ENCODE data around the gene MEMO1.
A peak's percentile ranks its signal among the peaks of the same experiment; 100 is the strongest.

MEMO1 gene

DNA sequence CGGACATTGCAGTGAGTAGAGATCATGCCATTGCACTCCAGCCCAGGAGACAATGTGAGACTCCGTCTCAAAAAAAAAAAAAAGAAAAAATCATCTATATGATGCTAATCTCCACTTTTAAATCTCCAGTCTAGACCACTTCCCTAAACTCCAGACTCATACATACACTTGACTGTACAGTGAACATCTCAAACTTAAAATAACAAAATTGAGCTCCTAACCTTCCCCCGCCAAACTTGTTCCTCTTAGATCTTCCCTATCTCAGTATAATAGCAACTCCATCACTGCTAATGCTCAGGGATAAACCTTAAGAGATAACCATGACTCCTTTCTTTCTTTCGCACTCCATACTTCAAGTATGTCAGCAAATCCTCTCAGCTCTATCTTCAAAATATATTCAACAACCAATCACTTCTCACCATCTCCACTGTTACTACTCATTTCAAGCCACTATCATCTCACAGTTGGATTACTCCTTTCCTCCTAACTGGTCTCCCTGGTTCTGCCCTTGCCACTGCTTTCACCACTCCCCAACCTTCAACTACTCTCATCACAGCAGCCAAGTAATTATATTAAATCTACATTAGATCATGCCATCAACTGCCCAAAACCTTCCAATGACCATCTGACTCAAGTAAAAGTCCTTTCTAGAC, 12.0 kb downstream of the MEMO1 start:
- peak; percentile 62 for TF ChIP-seq SPI1 (IDR thresholded peaks at IDR 0.05; ENCODE audit: low read depth, low read length)
- TF ChIP-seq POU2F2 (IDR thresholded peaks at IDR 0.05; ENCODE audit: low read depth, low read length) = no peak
- peak; percentile 63 for FAIRE-seq
- DNase-seq (ENCODE audit: insufficient read length, low spot score) = no peak

- no peak for DNase-seq (ENCODE audit: insufficient read length, low spot score)
- TF ChIP-seq TAF1 (IDR thresholded peaks at IDR 0.05; ENCODE audit: low read depth, low read length) = no peak
- TF ChIP-seq SPI1 (IDR thresholded peaks at IDR 0.05; ENCODE audit: low read depth, low read length) = no peak
- no peak for TF ChIP-seq PAX5 (IDR thresholded peaks at IDR 0.05; ENCODE audit: insufficient read depth, low read length, severe bottlenecking)
- TF ChIP-seq POU2F2 (IDR thresholded peaks at IDR 0.05; ENCODE audit: low read depth, low read length) = no peak
- no peak for TF ChIP-seq POLR2AphosphoS5 (IDR thresholded peaks at IDR 0.05; ENCODE audit: low read depth, low read length)
- TF ChIP-seq POLR2A (IDR thresholded peaks at IDR 0.05; ENCODE audit: low read depth, low read length) = no peak
- peak; percentile 28 for FAIRE-seq
Observed at GRCh38 chr2:31997653-31998052, 13.2 kb downstream of the MEMO1 start.

- TF ChIP-seq POU2F2 (IDR thresholded peaks at IDR 0.05; ENCODE audit: low read depth, low read length) = no peak
- no peak for TF ChIP-seq PAX5 (IDR thresholded peaks at IDR 0.05; ENCODE audit: insufficient read depth, low read length, severe bottlenecking)
- no peak for TF ChIP-seq TAF1 (IDR thresholded peaks at IDR 0.05; ENCODE audit: low read depth, low read length)
- TF ChIP-seq POLR2AphosphoS5 (IDR thresholded peaks at IDR 0.05; ENCODE audit: low read depth, low read length) = no peak
- TF ChIP-seq SPI1 (IDR thresholded peaks at IDR 0.05; ENCODE audit: low read depth, low read length) = no peak
- TF ChIP-seq POLR2A (IDR thresholded peaks at IDR 0.05; ENCODE audit: low read depth, low read length) = no peak
- FAIRE-seq (no peak), DNase-seq (ENCODE audit: insufficient read length, low spot score) (no peak)
Observed at GRCh38 chr2:31996571-31997150, 14.1 kb downstream of the MEMO1 start.

DNA sequence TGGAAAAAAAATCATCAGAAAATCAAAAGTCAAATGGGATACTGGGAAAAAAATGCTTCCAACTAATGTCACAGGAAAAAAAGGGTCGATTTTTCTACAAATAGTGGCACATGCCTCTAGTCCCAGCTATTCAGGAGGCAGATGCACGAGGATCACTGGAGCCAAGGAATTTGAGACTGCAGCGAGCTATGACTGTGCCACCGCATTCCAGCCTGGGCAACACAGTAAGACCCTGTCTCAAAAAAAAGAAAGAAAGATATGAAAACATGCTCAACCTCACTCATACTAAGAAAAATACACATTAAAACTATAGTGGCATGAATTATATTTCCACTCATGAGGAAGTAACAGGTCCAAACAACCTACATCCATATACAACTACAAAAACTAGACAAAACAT, 17.9 kb downstream of the MEMO1 start:
- FAIRE-seq (no peak), DNase-seq (ENCODE audit: insufficient read length, low spot score) (no peak)
- TF ChIP-seq POLR2A (IDR thresholded peaks at IDR 0.05; ENCODE audit: low read depth, low read length) (no peak), TAF1 (IDR thresholded peaks at IDR 0.05; ENCODE audit: low read depth, low read length) (no peak)

GRCh38 chr2:31992025-31992579, 18.7 kb downstream of the MEMO1 start:
- FAIRE-seq = no peak
- no peak for TF ChIP-seq POU2F2 (IDR thresholded peaks at IDR 0.05; ENCODE audit: low read depth, low read length)
- no peak for TF ChIP-seq PAX5 (IDR thresholded peaks at IDR 0.05; ENCODE audit: insufficient read depth, low read length, severe bottlenecking)
- TF ChIP-seq POLR2A (IDR thresholded peaks at IDR 0.05; ENCODE audit: low read depth, low read length) = no peak
- TF ChIP-seq TAF1 (IDR thresholded peaks at IDR 0.05; ENCODE audit: low read depth, low read length) = no peak
- TF ChIP-seq SPI1 (IDR thresholded peaks at IDR 0.05; ENCODE audit: low read depth, low read length) = no peak
- TF ChIP-seq POLR2AphosphoS5 (IDR thresholded peaks at IDR 0.05; ENCODE audit: low read depth, low read length) = no peak
- no peak for DNase-seq (ENCODE audit: insufficient read length, low spot score)

DNA sequence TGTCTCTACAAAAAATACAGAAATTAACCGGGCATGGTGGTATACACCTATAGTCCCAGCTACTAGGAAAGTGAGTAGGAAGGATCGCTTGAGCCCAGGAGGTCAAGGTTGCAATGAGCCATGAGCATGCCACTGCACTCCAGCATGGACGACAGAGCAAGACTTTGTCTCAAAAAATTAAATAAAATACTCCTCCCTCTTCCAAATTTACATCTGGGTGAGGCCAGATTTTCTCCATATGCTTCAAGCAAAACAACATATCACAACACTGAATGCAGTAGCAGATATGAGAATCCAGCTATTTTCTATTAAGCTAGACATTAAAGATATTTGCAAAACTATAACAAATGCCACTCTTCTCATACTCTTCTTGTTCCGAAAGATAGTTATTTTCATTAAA, 20.9 kb downstream of the MEMO1 start:
- TF ChIP-seq SPI1 (IDR thresholded peaks at IDR 0.05; ENCODE audit: low read depth, low read length) = no peak
- TF ChIP-seq PAX5 (IDR thresholded peaks at IDR 0.05; ENCODE audit: insufficient read depth, low read length, severe bottlenecking) = no peak
- no peak for FAIRE-seq
- no peak for DNase-seq (ENCODE audit: insufficient read length, low spot score)

DNA sequence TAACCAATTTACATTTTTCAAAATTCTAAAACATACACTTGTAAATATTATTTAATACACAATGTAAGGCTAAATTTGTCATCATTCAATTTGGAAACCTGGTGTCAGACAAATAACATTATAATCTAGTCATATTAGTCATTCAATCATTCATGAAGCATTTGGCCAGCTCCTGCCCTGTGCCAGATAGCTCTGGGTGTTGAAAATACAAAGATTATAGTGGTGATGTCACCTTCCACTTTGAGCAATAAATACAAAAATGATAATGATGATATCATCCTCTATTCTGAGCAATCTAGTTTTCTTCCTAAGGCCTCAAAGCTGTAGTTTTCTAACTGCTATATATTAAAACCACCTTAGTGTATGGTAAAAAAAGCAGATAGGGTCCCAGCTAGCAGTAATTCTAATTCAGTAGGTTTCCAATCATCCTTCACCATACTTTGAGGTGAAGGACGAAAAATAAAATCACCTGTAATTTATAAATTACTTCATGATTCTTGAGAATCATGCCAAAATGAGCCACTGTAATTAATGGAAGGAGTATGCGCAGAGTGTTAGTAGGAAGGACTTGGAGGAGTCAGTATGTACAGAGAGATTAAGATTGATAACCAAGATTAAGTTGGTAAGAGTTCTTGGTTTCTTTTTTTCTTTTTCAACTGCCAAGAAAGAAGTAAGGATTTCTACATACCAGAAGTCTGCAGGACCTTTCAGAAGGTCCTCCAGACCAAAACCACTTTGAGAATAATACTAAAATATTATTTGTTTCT, 23.2 kb downstream of the MEMO1 start:
- TF ChIP-seq POLR2A (IDR thresholded peaks at IDR 0.05; ENCODE audit: low read depth, low read length) (no peak), SPI1 (IDR thresholded peaks at IDR 0.05; ENCODE audit: low read depth, low read length) (no peak), TAF1 (IDR thresholded peaks at IDR 0.05; ENCODE audit: low read depth, low read length) (no peak), POLR2AphosphoS5 (IDR thresholded peaks at IDR 0.05; ENCODE audit: low read depth, low read length) (no peak), PAX5 (IDR thresholded peaks at IDR 0.05; ENCODE audit: insufficient read depth, low read length, severe bottlenecking) (no peak), POU2F2 (IDR thresholded peaks at IDR 0.05; ENCODE audit: low read depth, low read length) (no peak)
- FAIRE-seq (peak; percentile 5), DNase-seq (ENCODE audit: insufficient read length, low spot score) (no peak)

DNA sequence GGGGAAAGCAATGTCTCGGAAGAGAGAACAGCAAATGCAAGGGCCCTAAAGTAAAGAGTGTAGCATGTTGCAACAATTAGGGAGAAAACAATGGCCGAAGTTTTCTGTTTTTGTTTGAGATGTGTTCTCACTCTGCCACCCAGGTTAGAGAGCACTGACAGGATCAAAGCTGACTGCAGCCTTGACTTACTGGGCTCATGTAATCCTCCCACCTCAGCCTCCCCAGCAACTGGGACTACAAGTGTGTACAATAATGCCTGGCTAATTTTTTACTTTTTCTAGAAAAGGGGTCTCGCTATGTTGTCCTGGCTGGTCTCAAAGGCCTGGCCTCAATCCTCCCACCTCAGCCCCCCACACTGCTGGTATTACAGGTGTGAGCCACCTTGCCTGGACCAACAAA, 23.9 kb downstream of the MEMO1 start:
- FAIRE-seq = peak; percentile 64
- no peak for DNase-seq (ENCODE audit: insufficient read length, low spot score)
- TF ChIP-seq POU2F2 (IDR thresholded peaks at IDR 0.05; ENCODE audit: low read depth, low read length) = no peak
- no peak for TF ChIP-seq SPI1 (IDR thresholded peaks at IDR 0.05; ENCODE audit: low read depth, low read length)
- TF ChIP-seq POLR2AphosphoS5 (IDR thresholded peaks at IDR 0.05; ENCODE audit: low read depth, low read length) = no peak

DNA sequence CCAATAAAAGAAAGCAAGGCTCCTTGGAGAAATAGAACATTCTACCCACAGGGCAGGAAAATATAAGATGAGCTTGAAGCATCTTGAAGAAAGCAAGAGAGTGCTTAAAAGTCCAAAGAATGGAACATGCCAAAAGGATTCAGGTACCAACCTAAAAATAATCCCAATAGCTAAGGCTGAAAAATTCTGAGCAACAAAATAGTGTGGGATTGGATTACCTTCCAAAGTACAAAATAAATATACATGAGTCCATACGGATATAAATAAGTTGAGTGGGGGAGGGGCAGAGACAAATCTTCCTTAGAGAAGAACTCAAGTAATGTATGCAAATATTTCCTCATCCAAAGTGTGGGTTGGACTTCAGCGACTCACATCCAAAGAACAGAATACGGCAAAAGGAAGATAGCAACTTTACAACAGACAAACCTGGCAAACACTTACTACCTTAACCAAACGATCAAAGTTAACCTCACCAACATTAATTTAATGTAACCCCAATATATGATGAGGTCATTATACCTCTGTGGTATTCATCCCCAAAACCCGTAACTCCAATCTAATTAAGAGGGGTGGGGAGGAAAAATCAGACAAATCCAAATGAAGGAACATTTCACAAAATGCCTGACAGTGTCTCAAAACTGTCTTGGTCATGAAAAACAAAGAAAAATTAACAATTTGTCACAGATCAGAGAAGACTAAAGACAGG, 26.9 kb downstream of the MEMO1 start:
- no peak for DNase-seq (ENCODE audit: insufficient read length, low spot score)
- TF ChIP-seq SPI1 (IDR thresholded peaks at IDR 0.05; ENCODE audit: low read depth, low read length) = no peak
- no peak for TF ChIP-seq POLR2AphosphoS5 (IDR thresholded peaks at IDR 0.05; ENCODE audit: low read depth, low read length)
- TF ChIP-seq POLR2A (IDR thresholded peaks at IDR 0.05; ENCODE audit: low read depth, low read length) = no peak
- TF ChIP-seq TAF1 (IDR thresholded peaks at IDR 0.05; ENCODE audit: low read depth, low read length) = no peak
- no peak for TF ChIP-seq POU2F2 (IDR thresholded peaks at IDR 0.05; ENCODE audit: low read depth, low read length)
- no peak for TF ChIP-seq PAX5 (IDR thresholded peaks at IDR 0.05; ENCODE audit: insufficient read depth, low read length, severe bottlenecking)
- no peak for FAIRE-seq
